ENCODE results near the gene FAM181A. TPM values are rescaled to one million over a fixed set of nuclear protein-coding genes. Genes with fewer than 3 reads are reported as not detected.

The FAM181A gene
- total RNA-seq (2014; rRNA removed; shearing (Covaris generic)) = not detected in 2 replicates

GRCh38 chr14:93926873-93927799 is at the start of gene FAM181A:
FAM181A (plus strand) TSS chr14:93927344; CDS start chr14:93928286, 942 bp downstream.
- DNase-seq (ENCODE audit: low spot score) = no peak

GRCh38 chr14:93878212-93878611 is 48.9 kb upstream of the FAM181A start:
- DNase-seq (ENCODE audit: low spot score) = no peak

GRCh38 chr14:93878871-93879270 is 48.3 kb upstream of the FAM181A start:
- DNase-seq (ENCODE audit: low spot score) = no peak

DNA sequence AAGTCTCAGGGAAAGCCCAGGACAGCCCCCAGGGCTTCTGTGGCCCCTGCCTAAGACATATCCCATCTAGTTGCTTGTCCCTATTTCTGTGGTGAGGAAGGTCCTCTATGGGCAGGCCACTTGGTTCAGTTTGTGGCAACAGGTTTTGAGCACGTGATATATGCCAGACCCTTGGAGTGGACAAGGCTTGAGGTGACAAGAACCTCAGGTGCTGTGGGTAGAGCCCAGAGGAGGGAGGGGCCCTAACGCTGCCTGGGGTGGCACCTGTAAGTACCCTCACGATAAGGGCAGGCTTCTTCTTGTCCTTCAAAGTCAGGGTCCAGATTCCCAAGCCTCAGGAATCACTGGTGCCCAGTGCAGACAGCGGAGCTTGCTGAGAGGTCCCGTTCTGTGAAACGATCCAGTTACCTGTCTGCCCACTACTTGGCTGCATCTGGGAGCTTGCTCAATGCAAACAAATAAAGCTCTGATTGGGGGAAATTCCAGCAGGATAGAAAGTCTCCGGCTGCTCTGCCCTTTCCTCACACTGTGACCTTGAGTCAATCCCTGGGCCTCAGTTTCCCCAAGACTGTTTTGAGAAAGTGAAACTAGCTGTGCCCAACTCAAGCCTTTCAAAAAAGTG is 47.7 kb upstream of the FAM181A start:
- DNase-seq (ENCODE audit: low spot score) = no peak

- DNase-seq (ENCODE audit: low spot score) = no peak
Observed at GRCh38 chr14:93880021-93880820, 46.9 kb upstream of the FAM181A start.

- no peak for DNase-seq (ENCODE audit: low spot score)
Observed at GRCh38 chr14:93884950-93885349, 42.2 kb upstream of the FAM181A start.

DNA sequence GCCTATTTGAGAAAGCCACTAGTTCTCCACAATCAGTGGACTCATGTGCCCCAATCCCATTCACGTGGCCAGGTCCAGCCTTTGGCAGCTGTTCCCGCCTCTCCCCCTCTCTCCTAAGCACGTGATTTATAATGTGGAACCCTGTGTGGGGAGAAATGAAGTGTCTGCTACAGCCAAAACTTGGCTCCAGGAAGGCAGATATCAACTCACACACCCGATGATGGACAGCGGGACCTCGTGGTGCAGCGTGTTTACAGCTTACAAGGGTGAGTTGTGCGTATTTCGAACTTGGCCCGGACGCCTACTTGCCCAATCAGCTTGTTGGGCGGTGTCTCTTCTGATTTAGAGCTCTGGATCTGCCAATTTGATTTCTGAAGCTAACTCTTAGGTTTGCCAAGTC is 38.1 kb upstream of the FAM181A start:
- no peak for DNase-seq (ENCODE audit: low spot score)

GRCh38 chr14:93889739-93890483 is 37.2 kb upstream of the FAM181A start:
- no peak for DNase-seq (ENCODE audit: low spot score)

DNA sequence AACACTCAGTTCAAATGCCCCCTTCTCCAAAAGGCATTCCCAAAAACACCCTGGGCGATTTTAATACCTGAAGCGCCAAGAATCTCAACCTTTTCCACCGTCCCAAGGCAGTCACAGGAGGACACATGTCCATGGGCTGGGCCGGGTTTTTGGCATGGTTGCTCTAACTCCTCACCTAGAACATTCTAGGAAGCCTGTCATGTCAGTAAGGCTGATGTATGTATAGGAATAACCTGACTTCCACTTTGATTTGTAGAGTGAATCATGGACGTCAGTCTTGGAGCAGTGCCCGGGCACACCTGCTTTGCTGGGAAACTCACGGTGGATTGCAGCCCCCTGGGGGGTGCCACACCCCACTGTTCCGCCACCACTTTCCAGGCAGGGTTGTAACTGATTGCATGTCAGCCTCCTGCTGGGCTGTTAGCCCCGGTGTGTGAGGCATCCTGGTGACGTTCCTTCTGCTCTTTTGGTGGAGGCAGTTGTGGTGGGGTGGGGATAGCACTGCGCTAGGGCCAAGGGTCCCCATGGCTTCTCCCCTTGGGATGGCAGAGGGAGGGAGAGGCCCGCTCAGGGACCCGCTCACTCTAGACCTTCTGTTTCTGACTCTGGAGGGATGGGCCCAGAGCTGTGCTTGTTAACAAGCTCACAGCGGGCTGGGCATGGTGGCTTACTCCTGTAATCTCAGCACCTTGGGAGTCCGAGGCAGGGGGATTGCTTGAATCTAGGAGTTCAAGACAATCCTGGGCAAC is 35.2 kb upstream of the FAM181A start:
- DNase-seq (ENCODE audit: low spot score) = no peak

GRCh38 chr14:93892505-93892839 is 34.7 kb upstream of the FAM181A start:
- DNase-seq (ENCODE audit: low spot score) = no peak

GRCh38 chr14:93892923-93893558 is 34.1 kb upstream of the FAM181A start:
- DNase-seq (ENCODE audit: low spot score) = peak; percentile 22

DNA sequence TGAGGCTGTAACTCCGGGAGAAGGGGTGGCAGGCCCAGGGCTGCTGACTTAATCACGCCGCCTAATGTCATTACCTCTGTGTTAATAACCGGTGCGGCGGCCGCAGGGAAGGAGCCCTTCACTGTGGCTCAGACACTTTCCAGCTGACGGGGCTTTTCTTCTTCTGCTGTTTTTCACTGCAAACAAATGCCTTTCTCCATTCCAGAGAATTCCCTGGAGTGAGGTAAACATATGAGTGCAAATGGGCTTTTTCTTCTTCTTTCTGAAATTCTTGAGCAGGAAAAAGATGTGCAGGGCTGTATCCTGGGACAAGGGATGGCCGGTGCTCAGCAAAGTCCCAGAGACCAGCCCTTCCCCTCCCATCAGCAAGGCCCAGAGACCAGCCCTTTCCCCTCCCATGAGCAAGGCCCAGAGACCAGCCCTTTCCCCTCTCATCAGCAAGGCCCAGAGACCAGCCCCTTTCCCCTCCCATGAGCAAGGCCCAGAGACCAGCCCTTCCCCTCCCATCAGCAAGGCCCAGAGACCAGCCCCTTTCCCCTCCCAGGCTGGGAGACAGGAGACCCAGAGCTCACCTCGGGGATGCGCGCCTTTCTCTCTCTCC is 33.4 kb upstream of the FAM181A start:
- no peak for DNase-seq (ENCODE audit: low spot score)

DNA sequence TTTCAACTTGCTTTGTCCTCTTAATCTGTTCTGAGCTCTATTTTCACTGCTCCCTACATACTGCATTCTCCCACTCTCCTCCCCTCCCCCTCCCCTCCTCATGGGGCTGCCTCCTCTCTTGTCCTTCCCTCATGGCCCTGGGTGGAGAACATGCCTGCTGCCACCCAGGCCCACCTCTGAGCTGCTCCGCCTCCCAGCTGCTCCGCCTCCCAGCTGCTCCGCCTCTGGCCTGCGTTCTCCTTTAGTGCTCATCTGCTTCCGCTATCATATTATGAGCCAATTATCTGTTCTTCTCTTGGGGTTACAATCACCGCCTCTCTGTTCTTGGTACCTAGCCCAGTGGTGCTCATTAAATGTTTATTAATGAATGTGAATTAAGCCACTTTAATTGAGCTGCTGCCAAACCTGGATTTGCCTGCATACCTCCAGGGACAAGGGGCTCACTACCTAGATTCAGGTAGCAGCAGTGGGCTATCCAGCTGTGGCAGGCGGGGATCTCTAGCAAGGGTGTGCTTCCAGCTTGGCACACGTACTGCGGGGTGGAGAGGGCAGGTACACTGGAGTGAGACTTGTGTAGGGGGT is 32.0 kb upstream of the FAM181A start:
- no peak for DNase-seq (ENCODE audit: low spot score)

- DNase-seq (ENCODE audit: low spot score) = no peak
Observed at GRCh38 chr14:93897476-93897845, 29.7 kb upstream of the FAM181A start.

DNA sequence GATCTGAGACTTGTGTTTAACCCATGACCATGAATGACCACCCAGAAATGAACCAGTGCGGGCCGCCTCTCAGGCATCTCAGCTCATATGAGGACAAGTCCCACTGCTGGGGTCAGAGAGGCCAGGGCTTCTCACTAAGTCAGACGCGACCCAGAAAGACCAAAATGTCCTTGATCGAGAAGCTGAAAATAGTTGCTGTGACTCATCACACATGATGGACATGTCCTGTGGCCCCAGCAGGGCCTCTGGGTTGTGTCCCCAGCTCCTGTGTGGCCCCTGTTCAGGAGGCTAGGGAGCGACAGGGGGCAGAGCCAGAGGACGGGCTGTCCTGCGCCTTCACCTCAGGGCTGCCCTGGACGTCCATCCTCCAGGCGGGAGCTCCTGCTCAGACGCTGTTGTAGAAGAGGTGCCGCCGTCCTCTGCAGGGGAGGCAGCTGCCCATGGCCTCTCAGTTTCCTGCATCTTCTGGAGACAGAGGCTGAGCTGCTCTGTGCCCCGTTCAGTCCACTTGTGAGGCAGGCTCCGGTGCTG is 29.0 kb upstream of the FAM181A start:
- no peak for DNase-seq (ENCODE audit: low spot score)

DNA sequence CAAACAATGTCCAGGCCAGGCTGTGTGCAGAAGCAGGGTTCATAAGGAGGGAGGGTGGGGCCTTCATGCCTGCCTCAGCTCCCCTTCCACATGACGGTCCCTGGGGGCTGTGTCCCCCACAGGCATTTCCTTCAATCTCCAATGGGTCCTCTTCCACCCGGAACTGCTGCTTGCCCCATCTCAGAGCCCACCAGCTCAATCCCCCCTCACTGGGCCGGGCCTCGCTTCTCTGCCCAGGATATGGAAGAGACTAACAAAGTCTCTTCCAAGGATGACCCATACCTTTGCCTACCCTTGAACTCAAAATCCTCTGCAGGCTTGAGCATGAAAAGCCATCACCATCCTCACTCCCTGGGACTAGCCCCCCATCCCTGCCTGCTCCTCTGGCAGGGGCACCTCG is 28.4 kb upstream of the FAM181A start:
- DNase-seq (ENCODE audit: low spot score) = no peak

- DNase-seq (ENCODE audit: low spot score) = no peak
Observed at GRCh38 chr14:93901813-93902212, 25.3 kb upstream of the FAM181A start.

GRCh38 chr14:93902619-93903307 is 24.4 kb upstream of the FAM181A start:
- no peak for DNase-seq (ENCODE audit: low spot score)
